Lower lobe of right lung (tissue), 2 donors: Measurements from ENCODE around the gene DENND5A. TPM values are rescaled to one million over a fixed set of nuclear protein-coding genes. Genes with fewer than 3 reads are reported as not detected.
"Not testable (repeated sequence)": the region's sequence is repeated elsewhere in the genome, so short reads cannot be mapped to it uniquely, and the experiment has no call there.

ENCODE experiments used
- ATAC-seq, 2 donors: fragments of 200-7000 bp; cut with Tn5 transposase; one replicate each; pipeline ENCODE4 v1.9.1; 2020 to 2022; ENCODE audit warnings: mild to moderate bottlenecking in 2 of 2, moderate library complexity in 2 of 2
- DNase-seq: peaks from one replicate; pipeline ENCODE4 v3.0.0-alpha.2; 2020
- H3K27ac ChIP-seq: fragments of 200-600 bp; one replicate; pipeline ENCODE4 v1.8.0; 2022
- H3K27me3 ChIP-seq: fragments of 200-600 bp; one replicate; pipeline ENCODE4 v1.8.0; 2022; ENCODE audit warnings: low read depth
- H3K36me3 ChIP-seq: fragments of 200-600 bp; one replicate; pipeline ENCODE4 v1.8.0; 2022; ENCODE audit warnings: mild to moderate bottlenecking
- H3K4me1 ChIP-seq: fragments of 200-600 bp; one replicate; pipeline ENCODE4 v1.8.0; 2022
- H3K4me3 ChIP-seq: fragments of 200-600 bp; one replicate; pipeline ENCODE4 v1.8.0; 2022; ENCODE audit warnings: mild to moderate bottlenecking
- H3K9me3 ChIP-seq: fragments of 200-600 bp; one replicate; pipeline ENCODE4 v1.8.0; 2022
- intact Hi-C: fragments of 100-400 bp; cut with DNase I; formaldehyde crosslinking; loops from one replicate; pipeline ENCODE4 v1.11.0; 2022
- total RNA-seq: library from RNA; stranded (reverse); fragmentation: NEBNext Ultra II Directional; extraction: Animal tissue kit (Norgen Biotek cat#: 25700); gene quantifications from one replicate; pipeline ENCODE4 v1.2.1, GENCODE V29; 2021
- TF ChIP-seq, protein P1 (sequence below): fragments of 200-600 bp; IDR thresholded peaks from one replicate; pipeline ENCODE4 v1.8.0; 2022; ENCODE audit warnings: antibody characterized with exemption, mild to moderate bottlenecking
- donor health status: DM: no; HTN: yes; CAD: no; lungs with severe emphysema.

The DENND5A gene
- total RNA-seq, 1 donor from 2014 or later: 97.5 TPM

- DNase-seq (no peak), ATAC-seq (no peak)
- TF ChIP-seq, protein P1, sequence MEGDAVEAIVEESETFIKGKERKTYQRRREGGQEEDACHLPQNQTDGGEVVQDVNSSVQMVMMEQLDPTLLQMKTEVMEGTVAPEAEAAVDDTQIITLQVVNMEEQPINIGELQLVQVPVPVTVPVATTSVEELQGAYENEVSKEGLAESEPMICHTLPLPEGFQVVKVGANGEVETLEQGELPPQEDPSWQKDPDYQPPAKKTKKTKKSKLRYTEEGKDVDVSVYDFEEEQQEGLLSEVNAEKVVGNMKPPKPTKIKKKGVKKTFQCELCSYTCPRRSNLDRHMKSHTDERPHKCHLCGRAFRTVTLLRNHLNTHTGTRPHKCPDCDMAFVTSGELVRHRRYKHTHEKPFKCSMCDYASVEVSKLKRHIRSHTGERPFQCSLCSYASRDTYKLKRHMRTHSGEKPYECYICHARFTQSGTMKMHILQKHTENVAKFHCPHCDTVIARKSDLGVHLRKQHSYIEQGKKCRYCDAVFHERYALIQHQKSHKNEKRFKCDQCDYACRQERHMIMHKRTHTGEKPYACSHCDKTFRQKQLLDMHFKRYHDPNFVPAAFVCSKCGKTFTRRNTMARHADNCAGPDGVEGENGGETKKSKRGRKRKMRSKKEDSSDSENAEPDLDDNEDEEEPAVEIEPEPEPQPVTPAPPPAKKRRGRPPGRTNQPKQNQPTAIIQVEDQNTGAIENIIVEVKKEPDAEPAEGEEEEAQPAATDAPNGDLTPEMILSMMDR: no peak
- Histone ChIP-seq H3K4me1 (no peaks in the 10 kb centered on the region), H3K36me3 (no peaks in the 10 kb centered on the region), H3K4me3 (no peak overlapping the region), H3K27ac (no peak overlapping the region), H3K27me3 (no peaks in the 10 kb centered on the region), H3K9me3 (peaks cover 7% of the 10 kb centered on the region)
- intact Hi-C loops: no loop called here
Observed at GRCh38 chr11:9109858-9110731, 155.1 kb downstream of the DENND5A start.

DNA sequence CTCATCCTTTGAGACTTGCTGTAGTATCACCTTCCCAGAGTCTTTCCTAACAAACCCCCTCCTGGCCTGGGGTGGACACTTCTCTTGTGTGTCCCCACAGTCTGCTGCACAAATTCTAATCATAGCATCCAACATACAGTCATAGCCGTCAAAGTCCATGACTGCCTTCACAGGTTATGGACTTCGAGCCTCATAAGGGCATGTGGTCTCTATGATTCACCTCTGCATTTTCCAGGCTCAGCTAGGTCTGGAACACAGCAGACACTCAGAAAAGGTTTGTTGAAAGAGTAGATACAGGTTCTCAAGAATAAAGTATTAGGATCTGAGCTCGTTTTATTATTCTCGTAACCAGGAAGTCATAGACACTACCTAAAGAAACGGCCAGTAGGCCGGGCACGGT lies 160.6 kb downstream of the DENND5A start:
- no peak overlapping the region for H3K4me3 ChIP-seq
- no peak overlapping the region for H3K27ac ChIP-seq
- intact Hi-C loops: no loop called here
- ATAC-seq: no peak
- H3K4me1 ChIP-seq: no peaks in the 10 kb centered on the region
- TF ChIP-seq, protein P1: no peak
- H3K9me3 ChIP-seq: no peaks in the 10 kb centered on the region
- no peaks in the 10 kb centered on the region for H3K36me3 ChIP-seq
- DNase-seq: no peak
- H3K27me3 ChIP-seq: no peaks in the 10 kb centered on the region

- H3K9me3 ChIP-seq: no peaks in the 10 kb centered on the region
- no peak overlapping the region for H3K4me3 ChIP-seq
- DNase-seq: no peak
- no peaks in the 10 kb centered on the region for H3K4me1 ChIP-seq
- no peaks in the 10 kb centered on the region for H3K36me3 ChIP-seq
- intact Hi-C loops: no loop called here
- no peaks in the 10 kb centered on the region for H3K27me3 ChIP-seq
- TF ChIP-seq, protein P1: no peak
- peak; percentile 49 to 88 for ATAC-seq
- no peak overlapping the region for H3K27ac ChIP-seq
Observed at GRCh38 chr11:9103542-9104276, 161.4 kb downstream of the DENND5A start.

GRCh38 chr11:9099617-9100016 lies 165.5 kb downstream of the DENND5A start:
- TF ChIP-seq, protein P1: no peak
- Histone ChIP-seq H3K4me3 (no peak overlapping the region), H3K27me3 (no peaks in the 10 kb centered on the region), H3K9me3 (no peaks in the 10 kb centered on the region), H3K4me1 (no peaks in the 10 kb centered on the region), H3K27ac (no peak overlapping the region), H3K36me3 (no peaks in the 10 kb centered on the region)
- ATAC-seq (no peak), DNase-seq (no peak)
- intact Hi-C loops: no loop called here

DNA sequence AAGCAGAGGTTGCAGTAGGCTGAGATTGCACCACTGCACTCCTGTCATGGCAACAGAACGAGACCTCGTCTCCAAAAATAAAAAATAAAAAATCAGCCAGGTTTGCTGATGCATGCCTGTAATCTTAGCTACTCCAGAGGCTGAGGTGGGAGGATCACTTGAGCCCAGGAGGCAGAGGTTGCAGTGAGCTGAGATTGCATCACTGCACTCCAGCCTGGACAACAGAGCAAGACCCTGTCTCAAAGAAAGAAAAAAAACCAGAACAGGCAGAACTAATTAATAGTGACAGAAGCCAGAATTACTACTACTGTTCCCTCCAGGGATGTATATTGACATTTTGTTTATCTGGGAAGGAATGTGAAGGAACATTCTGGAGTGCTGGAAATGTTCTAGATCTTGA lies 166.7 kb downstream of the DENND5A start:
- intact Hi-C loops, H3K36me3 ChIP-seq, DNase-seq, H3K4me1 ChIP-seq, H3K27ac ChIP-seq, H3K9me3 ChIP-seq, H3K27me3 ChIP-seq, ATAC-seq, H3K4me3 ChIP-seq: not testable (repeated sequence)

DNA sequence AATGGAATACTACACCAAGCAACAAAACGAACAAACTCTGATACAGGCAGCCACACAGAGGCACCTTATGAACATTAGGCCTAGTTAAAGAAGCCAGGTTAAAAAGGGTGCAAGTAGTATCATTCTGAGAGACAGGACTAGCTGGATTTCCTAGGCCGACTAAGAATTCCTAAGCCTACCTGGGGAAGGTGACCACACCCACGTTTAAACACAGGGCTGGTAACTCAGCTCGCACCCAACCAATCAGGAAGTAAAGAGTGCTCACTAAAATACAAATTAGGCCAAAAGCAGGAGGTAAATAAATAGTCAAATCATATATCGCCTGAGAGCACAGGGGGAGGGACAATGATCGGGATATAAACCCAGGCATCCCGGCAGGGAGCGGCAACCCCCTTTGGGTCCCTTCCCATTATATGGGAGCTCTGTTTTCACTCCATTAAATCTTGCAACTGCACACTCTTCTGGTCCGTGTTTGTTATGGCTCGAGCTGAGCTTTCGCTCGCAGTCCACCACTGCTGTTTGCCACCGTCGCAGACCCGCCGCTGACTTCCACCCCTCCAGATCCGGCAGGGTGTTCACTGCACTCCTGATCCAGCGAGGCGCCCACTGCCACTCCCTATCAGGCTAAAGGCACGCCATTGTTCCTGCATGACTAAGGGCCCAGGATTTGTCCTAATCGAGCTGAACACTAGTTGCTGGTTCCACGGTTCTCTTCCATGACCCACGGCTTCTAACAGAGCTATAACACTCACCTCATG lies 167.8 kb downstream of the DENND5A start:
- DNase-seq, intact Hi-C loops, H3K9me3 ChIP-seq, H3K27me3 ChIP-seq, H3K4me1 ChIP-seq, H3K36me3 ChIP-seq, ATAC-seq, H3K4me3 ChIP-seq, H3K27ac ChIP-seq: not testable (repeated sequence)
